Brain microvascular endothelial cell (primary cell): ENCODE results near the gene PADI2.

ENCODE experiments used
- DNase-seq: peaks from one replicate; pipeline ENCODE4 v3.0.0-alpha.2; 2020
- H3K27ac ChIP-seq: fragments of 250-450 bp; sonication (Bioruptor Pico); 2 replicates; pipeline ENCODE4 v1.5.1; 2020; ENCODE audit warnings: mild to moderate bottlenecking, moderate library complexity
- H3K27me3 ChIP-seq: fragments of 250-450 bp; sonication (Bioruptor Pico); replicated peaks from 2 replicates; pipeline ENCODE4 v1.5.1; 2020; ENCODE audit warnings: mild to moderate bottlenecking
- H3K36me3 ChIP-seq: fragments of 250-450 bp; sonication (Bioruptor Pico); replicated peaks from 2 replicates; pipeline ENCODE4 v1.5.1; 2020; ENCODE audit warnings: mild to moderate bottlenecking
- H3K4me3 ChIP-seq: 2 replicates; pipeline ENCODE4 v1.5.1; 2011; ENCODE audit warnings: low read depth, mild to moderate bottlenecking, control low read depth, low read length, moderate library complexity
- CTCF ChIP-seq: IDR thresholded peaks from 2 replicates; pipeline ENCODE4 v1.5.1; 2011; ENCODE audit warnings: low read depth, mild to moderate bottlenecking, moderate library complexity, low read length, control low read depth, inconsistent platforms; ENCODE audit errors: missing control alignments
- in situ Hi-C: cut with HindIII; loops from 2 replicates; pipeline ENCODE4 v1.10.0; 2017; ENCODE audit warnings: low sequenced_read_pairs, low pct_ligation_motif_present

The PADI2 gene

GRCh38 chr1:17128361-17128760 lies 9.1 kb upstream of the PADI2 start:
- in situ Hi-C loops, result no loop called here
- Histone ChIP-seq H3K27me3 (no peaks in the 10 kb centered on the region), H3K4me3 (no peak overlapping the region), H3K36me3 (no peaks in the 10 kb centered on the region), H3K27ac (peak overlapping the region; percentile 82)
- no peak for TF ChIP-seq CTCF
- DNase-seq, result peak; percentile 88

- DNase-seq, result peak; percentile 73
- Histone ChIP-seq H3K4me3 (no peak overlapping the region), H3K27ac (no peak overlapping the region), H3K27me3 (no peaks in the 10 kb centered on the region), H3K36me3 (no peaks in the 10 kb centered on the region)
- in situ Hi-C loops, result no loop called here
- TF ChIP-seq CTCF, result peak; percentile 96
These were observed 6.5 kb upstream of the PADI2 start for GRCh38 chr1:17125756-17126237.

GRCh38 chr1:17123196-17124045 lies 4.2 kb upstream of the PADI2 start:
- DNase-seq, result no peak
- no peak overlapping the region for H3K27ac ChIP-seq
- H3K4me3 ChIP-seq, result no peak overlapping the region
- TF ChIP-seq CTCF, result no peak
- H3K36me3 ChIP-seq, result no peaks in the 10 kb centered on the region
- peaks cover 8% of the 10 kb centered on the region for H3K27me3 ChIP-seq
- in situ Hi-C loops, result no loop called here

GRCh38 chr1:17122521-17123164 lies 3.4 kb upstream of the PADI2 start:
- Histone ChIP-seq H3K4me3 (no peak overlapping the region), H3K27ac (no peak overlapping the region), H3K36me3 (no peaks in the 10 kb centered on the region), H3K27me3 (peaks cover 11% of the 10 kb centered on the region)
- in situ Hi-C loops, result no loop called here
- peak; percentile 51 for DNase-seq
- no peak for TF ChIP-seq CTCF

- Histone ChIP-seq H3K36me3 (no peaks in the 10 kb centered on the region), H3K27me3 (peaks cover 11% of the 10 kb centered on the region), H3K4me3 (no peak overlapping the region), H3K27ac (no peak overlapping the region)
- no peak for TF ChIP-seq CTCF
- in situ Hi-C loops, result no loop called here
- no peak for DNase-seq
These were observed 2.6 kb upstream of the PADI2 start for GRCh38 chr1:17121881-17122280.
